Panc1 (cell line): ENCODE data around the gene EMC8.

Experiments
- POLR2AphosphoS5 ChIP-seq: IDR thresholded peaks from 2 replicates; pipeline ENCODE4 v1.6.1; 2012; ENCODE audit warnings: mild to moderate bottlenecking, low read depth, low read length, moderate library complexity
- TF ChIP-seq, protein P1 (sequence below): fragments of 450-650 bp; IDR thresholded peaks from 2 replicates; pipeline ENCODE4 v1.5.1; 2017; ENCODE audit warnings: mild to moderate bottlenecking

GRCh38 chr16:85778873-85779272 is 20.5 kb downstream of the EMC8 start:
- TF ChIP-seq, protein P1, sequence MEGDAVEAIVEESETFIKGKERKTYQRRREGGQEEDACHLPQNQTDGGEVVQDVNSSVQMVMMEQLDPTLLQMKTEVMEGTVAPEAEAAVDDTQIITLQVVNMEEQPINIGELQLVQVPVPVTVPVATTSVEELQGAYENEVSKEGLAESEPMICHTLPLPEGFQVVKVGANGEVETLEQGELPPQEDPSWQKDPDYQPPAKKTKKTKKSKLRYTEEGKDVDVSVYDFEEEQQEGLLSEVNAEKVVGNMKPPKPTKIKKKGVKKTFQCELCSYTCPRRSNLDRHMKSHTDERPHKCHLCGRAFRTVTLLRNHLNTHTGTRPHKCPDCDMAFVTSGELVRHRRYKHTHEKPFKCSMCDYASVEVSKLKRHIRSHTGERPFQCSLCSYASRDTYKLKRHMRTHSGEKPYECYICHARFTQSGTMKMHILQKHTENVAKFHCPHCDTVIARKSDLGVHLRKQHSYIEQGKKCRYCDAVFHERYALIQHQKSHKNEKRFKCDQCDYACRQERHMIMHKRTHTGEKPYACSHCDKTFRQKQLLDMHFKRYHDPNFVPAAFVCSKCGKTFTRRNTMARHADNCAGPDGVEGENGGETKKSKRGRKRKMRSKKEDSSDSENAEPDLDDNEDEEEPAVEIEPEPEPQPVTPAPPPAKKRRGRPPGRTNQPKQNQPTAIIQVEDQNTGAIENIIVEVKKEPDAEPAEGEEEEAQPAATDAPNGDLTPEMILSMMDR: no peak
- no peak for TF ChIP-seq POLR2AphosphoS5
